B cell (primary cell): ENCODE measurements around the gene UNC13D. TPM values are rescaled to one million over a fixed set of nuclear protein-coding genes. Genes with fewer than 3 reads are reported as not detected.

Source experiments
- ATAC-seq: fragments of 200-7000 bp; cut with Tn5 transposase; one replicate; pipeline ENCODE4 v1.10.0; 2021; ENCODE audit warnings: low read depth, mild to moderate bottlenecking, moderate number of reproducible peaks, moderate library complexity
- CTCF ChIA-PET: fragments of 350-600 bp; sonication (Branson Sonifier 250); formaldehyde crosslinking; loops from one replicate; lab custom pipeline; 2021; ENCODE audit warnings: antibody characterized with exemption, inconsistent platforms; lab: Charles Lee
- POLR2A ChIA-PET: fragments of 350-600 bp; sonication (Branson Sonifier 250); formaldehyde crosslinking; loops from one replicate; lab custom pipeline; 2021; ENCODE audit warnings: antibody characterized with exemption; lab: Charles Lee
- DNase-seq: peaks from one replicate; pipeline ENCODE4 v3.0.0; 2013
- H2AFZ ChIP-seq: 2 replicates; pipeline ENCODE4 v1.6.1; 2012; ENCODE audit warnings: mild to moderate bottlenecking, low read depth, low read length; ENCODE audit not compliant: insufficient read depth, poor library complexity, severe bottlenecking
- H3K27ac ChIP-seq, 2 donors: 1 replicate in 1 of 2; 2 replicates in 1 of 2; pipeline ENCODE4 v1.5.1; 2012 to 2013; ENCODE audit warnings: low read length in 2 of 2, mild to moderate bottlenecking in 2 of 2, moderate library complexity in 1 of 2
- H3K27me3 ChIP-seq, 4 experiments: fragments of 200-600 bp in 1 of 4; sonication (generic) in 1 of 4; replicated peaks in 1 of 4; 1 replicate in 2 of 4; 2 replicates in 2 of 4; pipeline versions ENCODE4 v1.6.1 to v1.7.0; 2013 to 2016; ENCODE audit warnings: low read length in 3 of 4, mild to moderate bottlenecking in 2 of 4, mixed read lengths in 1 of 4, moderate library complexity in 1 of 4; ENCODE audit not compliant: insufficient read depth in 4 of 4, control insufficient read depth in 3 of 4; ENCODE audit errors: control extremely low read depth in 1 of 4
- H3K36me3 ChIP-seq, 2 experiments: replicated peaks in 1 of 2; 1 replicate in 1 of 2; 2 replicates in 1 of 2; pipeline versions ENCODE4 v1.6.1 to v1.7.1; 2013; ENCODE audit warnings: low read length in 1 of 2; ENCODE audit not compliant: insufficient read depth in 2 of 2, control insufficient read depth in 1 of 2; ENCODE audit errors: control extremely low read depth in 1 of 2, extremely low read depth in 1 of 2
- H3K4me1 ChIP-seq, 2 donors: fragments of 200-600 bp in 1 of 2; sonication (generic) in 1 of 2; 1 replicate in 1 of 2; 2 replicates in 1 of 2; pipeline versions ENCODE4 v1.5.1 to v1.6.1; 2013 to 2017; ENCODE audit warnings: low read length in 2 of 2; ENCODE audit not compliant: control insufficient read depth in 2 of 2, insufficient read depth in 2 of 2
- H3K4me2 ChIP-seq: replicated peaks from 2 replicates; pipeline ENCODE3; 2012; ENCODE audit warnings: mild to moderate bottlenecking, low read depth, low read length; ENCODE audit not compliant: poor library complexity, severe bottlenecking
- H3K4me3 ChIP-seq, 5 experiments: fragments of 200-600 bp in 1 of 5; sonication (generic) in 1 of 5; 1 replicate in 3 of 5; 2 replicates in 2 of 5; pipeline versions ENCODE4 v1.5.1 to v1.7.0; 2011 to 2016; ENCODE audit warnings: low read length in 4 of 5, mild to moderate bottlenecking in 4 of 5, low read depth in 2 of 5, control low read depth in 1 of 5, moderate library complexity in 1 of 5; ENCODE audit not compliant: insufficient read depth in 1 of 5; ENCODE audit errors: control extremely low read depth in 1 of 5, extremely low read depth in 1 of 5
- H3K79me2 ChIP-seq: fragments of 200-600 bp; sonication (generic); one replicate; pipeline ENCODE4 v1.6.0; 2016; ENCODE audit warnings: low read length; ENCODE audit not compliant: control insufficient read depth, insufficient read depth
- H3K9ac ChIP-seq: fragments of 200-600 bp; sonication (generic); 2 replicates; pipeline ENCODE4 v1.6.1; 2017; ENCODE audit warnings: mild to moderate bottlenecking, low read length, moderate library complexity
- H3K9me3 ChIP-seq, 3 donors: one replicate each; pipeline versions ENCODE4 v1.6.1 to v1.7.1; 2013; ENCODE audit warnings: low read length in 2 of 3; ENCODE audit not compliant: control insufficient read depth in 2 of 3, insufficient read depth in 1 of 3; ENCODE audit errors: control extremely low read depth in 1 of 3
- H4K20me1 ChIP-seq: 2 replicates; pipeline ENCODE4 v1.6.0; 2012; ENCODE audit warnings: mild to moderate bottlenecking, low read length; ENCODE audit not compliant: insufficient read depth, control insufficient read depth, poor library complexity, severe bottlenecking
- H3K27ac Mint-ChIP-seq: one replicate; pipeline ENCODE4 v1.8.0; 2021; ENCODE audit warnings: mixed read lengths
- H3K27me3 Mint-ChIP-seq: one replicate; pipeline ENCODE4 v1.8.0; 2021; ENCODE audit warnings: mixed read lengths
- H3K4me1 Mint-ChIP-seq: one replicate; pipeline ENCODE4 v1.8.0; 2021; ENCODE audit warnings: mixed read lengths
- H3K4me3 Mint-ChIP-seq: one replicate; pipeline ENCODE4 v1.8.0; 2021; ENCODE audit warnings: mixed read lengths
- H3K9me3 Mint-ChIP-seq: one replicate; pipeline ENCODE4 v1.8.0; 2022; ENCODE audit warnings: mixed read lengths; ENCODE audit not compliant: insufficient read depth
- CTCF ChIP-seq: fragments of 200-600 bp; IDR thresholded peaks from one replicate; pipeline ENCODE4 v1.8.0; 2022; ENCODE audit warnings: antibody characterized with exemption, mild to moderate bottlenecking
- EZH2 ChIP-seq: IDR thresholded peaks from 2 replicates; pipeline ENCODE4 v1.6.1; 2012; ENCODE audit warnings: borderline replicate concordance, low read depth, mild to moderate bottlenecking, moderate library complexity, low read length; ENCODE audit not compliant: insufficient read depth, poor library complexity, severe bottlenecking
- WGBS: methylation state at CpG from one replicate; pipeline ENCODE4 v1.1.5; 2013; ENCODE audit warnings: missing lambda C conversion rate; ENCODE audit not compliant: insufficient coverage; 5-methylcytosine and 5-hydroxymethylcytosine counted together
- intact Hi-C: fragments of 100-400 bp; cut with micrococcal nuclease; formaldehyde crosslinking; loops from one replicate; pipeline ENCODE4 v1.10.0; 2022
- polyA plus RNA-seq: library from polyadenylated mRNA; depleted of rRNA; stranded (reverse); fragments of >200 nt; gene quantifications from 2 replicates; pipeline ENCODE4 v1.2.3, GENCODE V29; 2012
- total RNA-seq, 2 donors: library from RNA; stranded (reverse); fragments of 120-200 nt in 1 of 2; gene quantifications; 1 replicate in 1 of 2; 2 replicates in 1 of 2; pipeline versions ENCODE4 v1.2.3 to v1.2.4, GENCODE V29; 2013 to 2022

UNC13D gene
- total and polyA plus RNA-seq, 2 donors (not counting 1 experiment from before 2014, with no cell fraction given), result 101 to 107 TPM

- H3K4me3 ChIP-seq, result peak overlapping the region in 4 of 5 experiments; percentile 72 to 86 (median 78)
- intact Hi-C loops, result loop anchor here (1.0 to 10.0 kb wide), 4 partner anchors 10 to 160 kb away; partner anchors contain the start of genes CDK3, TRIM65, UNK and WBP2
- H3K79me2 ChIP-seq, result peaks cover 46% of the 10 kb centered on the region
- H3K27ac Mint-ChIP-seq, result peak overlapping the region; percentile 97
- peak; percentile 83 for TF ChIP-seq CTCF
- TF ChIP-seq EZH2, result no peak
- H3K9ac ChIP-seq, result peak overlapping the region; percentile 91
- ATAC-seq, result peak; percentile 87
- peak overlapping the region; percentile 92 to 93 for H3K27ac ChIP-seq
- H4K20me1 ChIP-seq, result peaks cover 18% of the 10 kb centered on the region
- no peaks in the 10 kb centered on the region for H3K9me3 Mint-ChIP-seq
- H3K4me3 Mint-ChIP-seq, result peak overlapping the region; percentile 94
- H2AFZ ChIP-seq, result peak overlapping the region; percentile 17
- CTCF ChIA-PET, result interaction anchor here (0.6 to 7.2 kb wide), 17 partner anchors 10 to 98 kb away, joined by 3 to 53 read pairs (median 8); partner anchors contain the start of genes GALK1, TRIM47, TRIM65 and WBP2
- DNase-seq, result peak; percentile 86
- peak overlapping the region; percentile 99 for H3K4me2 ChIP-seq
- H3K36me3 ChIP-seq, result peaks cover 2 to 57% of the 10 kb centered on the region in 2 experiments
- 11% methylated on average over 19 of the region's 21 CpGs for WGBS
- no peaks in the 10 kb centered on the region for H3K9me3 ChIP-seq
- POLR2A ChIA-PET, result interaction anchor here (0.5 to 4.5 kb wide), 10 partner anchors 10 to 644 kb away, joined by 3 to 82 read pairs (median 8); partner anchors contain the start of genes TRIM65, UNK and WBP2
- H3K27me3 Mint-ChIP-seq, result no peaks in the 10 kb centered on the region
- peaks cover 17 to 43% of the 10 kb centered on the region in 2 donors for H3K4me1 ChIP-seq
- H3K27me3 ChIP-seq, result no peaks in the 10 kb centered on the region
- peaks cover 26% of the 10 kb centered on the region for H3K4me1 Mint-ChIP-seq
Measured at GRCh38 chr17:75845058-75845711, 981 bp upstream of the UNC13D start.
